ENCODE measurements around the gene ABTB2. TPM values are rescaled to one million over a fixed set of nuclear protein-coding genes. Genes with fewer than 3 reads are reported as not detected.

Gene ABTB2
- total and polyA plus RNA-seq, 2 donors (not counting 1 experiment from before 2014, with no cell fraction given) = 1.0 to 5.8 TPM

GRCh38 chr11:34161361-34161760, 196.4 kb downstream of the ABTB2 start:
- DNase-seq (ENCODE audit: low read depth in 2 of 2) = no peak
- TF ChIP-seq CTCF (conservative IDR thresholded peaks at IDR 0.05 in 1 of 2, IDR thresholded peaks at IDR 0.05 in 1 of 2; ENCODE audit: low read depth in 1 of 2, low read length in 2 of 2) = no peak
- TF ChIP-seq EZH2 (IDR thresholded peaks at IDR 0.05; ENCODE audit: low read length, missing control alignments) = no peak
- Histone ChIP-seq H3K4me1 (ENCODE audit: control insufficient read depth, extremely low read depth, insufficient read depth, low read length) (no peaks in the 10 kb centered on the region), H3K79me2 (ENCODE audit: control insufficient read depth, insufficient read depth, low read length) (no peaks in the 10 kb centered on the region), H3K27ac (ENCODE audit: insufficient read depth, low read length) (no peak overlapping the region), H3K9ac (ENCODE audit: insufficient read depth, low read length) (no peak overlapping the region), H3K27me3 (ENCODE audit: control insufficient read depth, insufficient read depth, low read length) (no peaks in the 10 kb centered on the region), H3K4me2 (ENCODE audit: extremely low read depth, insufficient read depth, low read length) (no peak overlapping the region), H3K4me3 (replicated peaks in 1 of 4; ENCODE audit: control extremely low read depth in 1 of 4, insufficient read depth in 1 of 4, low read depth in 3 of 4, low read length in 4 of 4) (no peak overlapping the region), H4K20me1 (ENCODE audit: control insufficient read depth, extremely low read depth, insufficient read depth, low read length) (no peaks in the 10 kb centered on the region), H3K9me3 (ENCODE audit: control insufficient read depth, insufficient read depth, low read depth, low read length) (no peaks in the 10 kb centered on the region), H2AFZ (ENCODE audit: low read length) (no peak overlapping the region), H3K36me3 (ENCODE audit: control insufficient read depth, insufficient read depth, low read length) (peaks cover 2% of the 10 kb centered on the region)

DNA sequence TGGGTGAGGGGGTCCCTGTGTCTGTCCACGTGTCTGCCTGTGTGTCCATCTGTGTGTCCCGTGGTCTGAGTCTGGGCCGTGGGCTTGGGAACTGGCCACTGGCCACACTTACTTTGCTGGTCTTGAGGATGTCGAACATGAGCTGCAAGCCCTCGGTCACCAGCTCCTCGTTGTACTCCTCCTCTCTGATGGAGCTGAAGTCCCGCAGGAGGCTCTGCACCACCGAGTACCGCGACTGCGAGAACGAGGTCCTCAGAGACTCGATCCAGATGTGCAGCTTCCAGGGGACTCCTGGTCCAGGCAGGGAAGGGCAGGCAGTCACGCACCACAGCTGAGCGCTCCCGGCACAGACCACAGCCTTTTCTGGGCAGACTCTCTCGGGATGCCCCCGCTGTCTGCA, 197.0 kb downstream of the ABTB2 start:
- no peak overlapping the region for H3K4me2 ChIP-seq (ENCODE audit: extremely low read depth, insufficient read depth, low read length)
- no peaks in the 10 kb centered on the region for H3K4me1 ChIP-seq (ENCODE audit: control insufficient read depth, extremely low read depth, insufficient read depth, low read length)
- H4K20me1 ChIP-seq (ENCODE audit: control insufficient read depth, extremely low read depth, insufficient read depth, low read length) = no peaks in the 10 kb centered on the region
- H3K36me3 ChIP-seq (ENCODE audit: control insufficient read depth, insufficient read depth, low read length) = peaks cover 2% of the 10 kb centered on the region
- H3K27ac ChIP-seq (ENCODE audit: insufficient read depth, low read length) = no peak overlapping the region
- no peaks in the 10 kb centered on the region for H3K79me2 ChIP-seq (ENCODE audit: control insufficient read depth, insufficient read depth, low read length)
- H3K9me3 ChIP-seq (ENCODE audit: control insufficient read depth, insufficient read depth, low read depth, low read length) = no peaks in the 10 kb centered on the region
- TF ChIP-seq CTCF (conservative IDR thresholded peaks at IDR 0.05 in 1 of 2, IDR thresholded peaks at IDR 0.05 in 1 of 2; ENCODE audit: low read depth in 1 of 2, low read length in 2 of 2) (no peak), EZH2 (IDR thresholded peaks at IDR 0.05; ENCODE audit: low read length, missing control alignments) (no peak)
- no peak for DNase-seq (ENCODE audit: low read depth in 2 of 2)
- no peak overlapping the region for H3K4me3 ChIP-seq (replicated peaks in 1 of 4; ENCODE audit: control extremely low read depth in 1 of 4, insufficient read depth in 1 of 4, low read depth in 3 of 4, low read length in 4 of 4)
- H2AFZ ChIP-seq (ENCODE audit: low read length) = no peak overlapping the region
- H3K9ac ChIP-seq (ENCODE audit: insufficient read depth, low read length) = no peak overlapping the region
- no peaks in the 10 kb centered on the region for H3K27me3 ChIP-seq (ENCODE audit: control insufficient read depth, insufficient read depth, low read length)

DNA sequence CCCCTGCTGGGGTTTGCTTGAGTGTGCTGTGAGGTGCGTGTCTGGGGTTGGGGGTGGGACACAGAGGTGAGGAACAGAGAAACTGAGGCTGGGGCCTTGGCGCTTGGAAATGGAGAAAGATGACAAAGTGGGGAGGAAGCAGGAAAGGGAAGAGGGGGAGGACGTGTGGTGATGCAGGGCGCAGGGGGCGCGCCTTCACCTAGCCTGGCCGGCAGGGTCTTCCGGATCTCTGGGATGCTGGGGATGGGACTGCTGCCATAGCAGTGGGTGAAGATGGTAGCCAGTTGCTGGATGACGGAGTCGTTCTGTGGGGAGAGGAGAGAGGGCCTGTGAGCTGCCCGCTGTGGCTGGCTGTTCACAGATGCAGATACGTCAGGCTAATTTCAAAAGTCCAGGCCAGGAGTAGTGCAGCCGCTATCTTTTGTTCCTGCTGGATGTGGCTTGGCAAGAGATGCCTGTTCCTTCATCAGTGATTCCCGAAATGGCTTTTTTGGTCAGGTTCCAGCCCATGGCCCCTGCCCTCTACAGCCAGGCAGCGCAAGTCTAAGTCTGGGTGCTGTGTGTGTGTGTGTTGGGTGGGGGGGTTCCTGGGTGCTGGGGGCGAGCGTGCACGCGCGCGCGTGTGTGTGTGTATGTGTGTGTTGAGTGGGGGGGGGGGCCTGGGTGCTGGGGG, 197.6 kb downstream of the ABTB2 start:
- peak; percentile 16 to 79 for DNase-seq (ENCODE audit: low read depth in 2 of 2)
- no peaks in the 10 kb centered on the region for H3K27me3 ChIP-seq (ENCODE audit: control insufficient read depth, insufficient read depth, low read length)
- H3K4me1 ChIP-seq (ENCODE audit: control insufficient read depth, extremely low read depth, insufficient read depth, low read length) = no peaks in the 10 kb centered on the region
- no peak overlapping the region for H3K4me2 ChIP-seq (ENCODE audit: extremely low read depth, insufficient read depth, low read length)
- peaks cover 2% of the 10 kb centered on the region for H3K36me3 ChIP-seq (ENCODE audit: control insufficient read depth, insufficient read depth, low read length)
- H3K27ac ChIP-seq (ENCODE audit: insufficient read depth, low read length) = no peak overlapping the region
- no peaks in the 10 kb centered on the region for H4K20me1 ChIP-seq (ENCODE audit: control insufficient read depth, extremely low read depth, insufficient read depth, low read length)
- TF ChIP-seq EZH2 (IDR thresholded peaks at IDR 0.05; ENCODE audit: low read length, missing control alignments) (no peak), CTCF (conservative IDR thresholded peaks at IDR 0.05 in 1 of 2, IDR thresholded peaks at IDR 0.05 in 1 of 2; ENCODE audit: low read depth in 1 of 2, low read length in 2 of 2) (no peak)
- H3K9me3 ChIP-seq (ENCODE audit: control insufficient read depth, insufficient read depth, low read depth, low read length) = no peaks in the 10 kb centered on the region
- H3K79me2 ChIP-seq (ENCODE audit: control insufficient read depth, insufficient read depth, low read length) = no peaks in the 10 kb centered on the region
- no peak overlapping the region for H3K4me3 ChIP-seq (replicated peaks in 1 of 4; ENCODE audit: control extremely low read depth in 1 of 4, insufficient read depth in 1 of 4, low read depth in 3 of 4, low read length in 4 of 4)
- no peak overlapping the region for H2AFZ ChIP-seq (ENCODE audit: low read length)
- no peak overlapping the region for H3K9ac ChIP-seq (ENCODE audit: insufficient read depth, low read length)
